H1 (cell line): ENCODE measurements around the gene RMRP. TPM values are rescaled to one million over a fixed set of nuclear protein-coding genes. Genes with fewer than 3 reads are reported as not detected.

Experiments
- CTCF ChIA-PET: fragments of 300-600 bp; sonication (Branson Sonifier 250); formaldehyde crosslinking; loops from one replicate; lab custom pipeline; 2021; ENCODE audit not compliant: partially characterized antibody; lab: Charles Lee
- POLR2A ChIA-PET: fragments of 300-600 bp; sonication (Branson Sonifier 250); formaldehyde crosslinking; loops from one replicate; lab custom pipeline; 2021; ENCODE audit warnings: inconsistent platforms; ENCODE audit not compliant: partially characterized antibody; lab: Charles Lee
- DNase-seq, 2 experiments: peaks; one replicate each; pipeline versions ENCODE4 v3.0.0 to v3.0.0-alpha.2; 2010 to 2022; ENCODE audit warnings: low spot score in 2 of 2, low read depth in 1 of 2, mixed read lengths in 1 of 2
- FAIRE-seq: peaks from 2 replicates; lab custom pipeline; 2011; peaks lifted over from hg19 to GRCh38; lab: Jason Lieb, UNC
- H2AFZ ChIP-seq: 2 replicates; pipeline ENCODE4 v1.8.1; 2012; ENCODE audit warnings: low read length, inconsistent platforms
- H2AK5ac ChIP-seq: 2 replicates; pipeline ENCODE4 v1.6.1; 2013; ENCODE audit warnings: low read depth, low read length
- H2BK120ac ChIP-seq: replicated peaks from 2 replicates; pipeline ENCODE3; 2013; ENCODE audit warnings: low read depth, low read length, inconsistent platforms
- H2BK12ac ChIP-seq: 2 replicates; pipeline ENCODE4 v1.6.1; 2013; ENCODE audit warnings: low read depth, low read length
- H2BK15ac ChIP-seq: 2 replicates; pipeline ENCODE4 v1.6.1; 2013; ENCODE audit warnings: low read length
- H2BK20ac ChIP-seq: 2 replicates; pipeline ENCODE4 v1.6.1; 2013; ENCODE audit warnings: low read length
- H2BK5ac ChIP-seq: 2 replicates; pipeline ENCODE4 v1.6.1; 2013; ENCODE audit warnings: low read depth, low read length
- H3K14ac ChIP-seq: 2 replicates; pipeline ENCODE4 v1.6.1; 2013; ENCODE audit warnings: inconsistent platforms; ENCODE audit not compliant: insufficient read length
- H3K18ac ChIP-seq: 2 replicates; pipeline ENCODE4 v1.6.1; 2013; ENCODE audit warnings: low read length; ENCODE audit errors: extremely low read depth
- H3K23ac ChIP-seq: 2 replicates; pipeline ENCODE4 v1.6.1; 2013; ENCODE audit warnings: inconsistent platforms; ENCODE audit not compliant: insufficient read length
- H3K23me2 ChIP-seq: 2 replicates; pipeline ENCODE4 v1.6.1; 2013; ENCODE audit warnings: low read depth, low read length
- H3K27ac ChIP-seq: 2 replicates; pipeline ENCODE4 v1.6.1; 2011; ENCODE audit warnings: low read depth, low read length, inconsistent platforms
- H3K27me3 ChIP-seq, 4 experiments: replicated peaks in 1 of 4; 1 replicate in 1 of 4; 2 replicates in 3 of 4; pipeline versions ENCODE4 v1.6.1 to v1.8.1; 2011 to 2013; ENCODE audit warnings: low read length in 3 of 4, mild to moderate bottlenecking in 3 of 4, inconsistent platforms in 2 of 4, mixed read lengths in 2 of 4, moderate library complexity in 1 of 4; ENCODE audit not compliant: control insufficient read depth in 3 of 4, insufficient read depth in 3 of 4; ENCODE audit errors: extremely low read depth in 1 of 4
- H3K36me3 ChIP-seq, 4 experiments: 2 replicates each; pipeline versions ENCODE4 v1.6.1 to v1.8.1; 2011 to 2013; ENCODE audit warnings: mild to moderate bottlenecking in 4 of 4, low read length in 3 of 4, moderate library complexity in 2 of 4, control low read depth in 1 of 4, inconsistent platforms in 1 of 4; ENCODE audit not compliant: insufficient read depth in 4 of 4, control insufficient read depth in 2 of 4
- H3K4ac ChIP-seq: replicated peaks from 2 replicates; pipeline ENCODE3; 2013; ENCODE audit warnings: low read length, low read depth, mixed read lengths, inconsistent platforms; ENCODE audit not compliant: insufficient read length
- H3K4me1 ChIP-seq, 4 experiments: replicated peaks in 1 of 4; 1 replicate in 1 of 4; 2 replicates in 3 of 4; pipeline versions ENCODE4 v1.6.1 to v1.8.1; 2011 to 2013; ENCODE audit warnings: low read length in 3 of 4, inconsistent platforms in 2 of 4, mixed read lengths in 1 of 4; ENCODE audit not compliant: insufficient read depth in 4 of 4, control insufficient read depth in 3 of 4
- H3K4me2 ChIP-seq, 2 experiments: 2 replicates each; pipeline versions ENCODE4 v1.6.1 to v1.8.1; 2011 to 2013; ENCODE audit warnings: low read depth in 2 of 2, low read length in 2 of 2, control low read depth in 1 of 2, inconsistent platforms in 1 of 2, mild to moderate bottlenecking in 1 of 2; ENCODE audit not compliant: insufficient read depth in 1 of 2
- H3K4me3 ChIP-seq, 4 experiments: fragments of 200-600, 300-600 bp in 1 of 4; sonication (generic), shearing (Covaris generic), sonication (Bioruptor Twin) in 1 of 4; 2 replicates each; pipeline versions ENCODE4 v1.5.1 to v1.8.1; 2011 to 2016; ENCODE audit warnings: low read length in 4 of 4, low read depth in 3 of 4, control low read depth in 2 of 4, inconsistent platforms in 2 of 4, mild to moderate bottlenecking in 2 of 4, mixed read lengths in 1 of 4, moderate library complexity in 1 of 4; ENCODE audit not compliant: insufficient read depth in 2 of 4; ENCODE audit errors: extremely low read depth in 1 of 4
- H3K56ac ChIP-seq: replicated peaks from 2 replicates; pipeline ENCODE3; 2013; ENCODE audit warnings: low read depth, mild to moderate bottlenecking, mixed read lengths, low read length, inconsistent platforms; ENCODE audit not compliant: insufficient read length
- H3K79me1 ChIP-seq: 2 replicates; pipeline ENCODE4 v1.6.1; 2013; ENCODE audit warnings: low read depth, low read length, control low read depth
- H3K79me2 ChIP-seq, 2 experiments: 2 replicates each; pipeline versions ENCODE4 v1.6.1 to v1.8.1; 2012 to 2013; ENCODE audit warnings: low read length in 2 of 2, mild to moderate bottlenecking in 2 of 2, inconsistent platforms in 1 of 2; ENCODE audit not compliant: insufficient read depth in 2 of 2, control insufficient read depth in 1 of 2
- H3K9ac ChIP-seq, 4 experiments: replicated peaks in 1 of 4; 1 replicate in 1 of 4; 2 replicates in 3 of 4; pipeline versions ENCODE4 v1.6.1 to v1.8.1; 2011 to 2013; ENCODE audit warnings: low read depth in 3 of 4, low read length in 3 of 4, control low read depth in 2 of 4, mild to moderate bottlenecking in 2 of 4, moderate library complexity in 2 of 4, inconsistent platforms in 1 of 4; ENCODE audit errors: extremely low read depth in 1 of 4
- H3K9me3 ChIP-seq, 2 experiments: 2 replicates each; pipeline versions ENCODE4 v1.6.1 to v1.8.1; 2012 to 2013; ENCODE audit warnings: mild to moderate bottlenecking in 2 of 2, moderate library complexity in 2 of 2, control low read depth in 1 of 2, inconsistent platforms in 1 of 2, low read depth in 1 of 2, low read length in 1 of 2, mixed read lengths in 1 of 2; ENCODE audit not compliant: insufficient read depth in 2 of 2
- H4K20me1 ChIP-seq, 2 experiments: replicated peaks in 1 of 2; 2 replicates each; pipeline versions ENCODE3 to v1.8.1; 2011 to 2013; ENCODE audit warnings: inconsistent platforms in 2 of 2, low read length in 2 of 2, mild to moderate bottlenecking in 1 of 2; ENCODE audit not compliant: insufficient read depth in 2 of 2, control insufficient read depth in 1 of 2
- H4K5ac ChIP-seq: 2 replicates; pipeline ENCODE4 v1.6.1; 2013; ENCODE audit warnings: low read length, low read depth, mixed read lengths, inconsistent platforms; ENCODE audit not compliant: insufficient read length
- H4K8ac ChIP-seq: 2 replicates; pipeline ENCODE4 v1.8.0; 2013; ENCODE audit warnings: mild to moderate bottlenecking, moderate library complexity, low read length, inconsistent platforms; ENCODE audit not compliant: insufficient read depth; ENCODE audit errors: extremely low read depth
- H4K91ac ChIP-seq: replicated peaks from 2 replicates; pipeline ENCODE3; 2013; ENCODE audit warnings: low read length, mixed read lengths, inconsistent platforms; ENCODE audit not compliant: insufficient read length
- CBX5 ChIP-seq: fragments of 300-800, 300-1000 bp; sonication (generic); IDR thresholded peaks from 2 replicates; pipeline ENCODE4 v1.7.1; 2016; ENCODE audit warnings: antibody characterized with exemption, low read length, low read depth
- EGR1 ChIP-seq: IDR thresholded peaks from 2 replicates; pipeline ENCODE4 v1.6.1; 2011; ENCODE audit warnings: low read depth, low read length, borderline replicate concordance
- HDAC2 ChIP-seq, 2 experiments: fragments of 300-600 bp in 1 of 2; sonication (generic) in 1 of 2; IDR thresholded peaks; 2 replicates each; pipeline ENCODE4 v1.6.1; 2011 to 2012; ENCODE audit warnings: low read depth in 2 of 2, low read length in 2 of 2, mild to moderate bottlenecking in 2 of 2, moderate library complexity in 2 of 2, borderline replicate concordance in 1 of 2, inconsistent platforms in 1 of 2
- NRF1 ChIP-seq: IDR thresholded peaks from 2 replicates; pipeline ENCODE4 v1.6.1; 2011; ENCODE audit warnings: mild to moderate bottlenecking, low read depth, low read length, improper control_type of control experiment
- POLR2A ChIP-seq, 2 experiments: IDR thresholded peaks; 1 replicate in 1 of 2; 2 replicates in 1 of 2; pipeline ENCODE4 v1.6.1; 2011; ENCODE audit warnings: low read depth in 2 of 2, low read length in 2 of 2, mild to moderate bottlenecking in 2 of 2; ENCODE audit errors: control extremely low read depth in 1 of 2
- RBBP5 ChIP-seq: IDR thresholded peaks from 2 replicates; pipeline ENCODE4 v1.7.1; 2012; ENCODE audit warnings: low read depth, mild to moderate bottlenecking, inconsistent platforms, low read length, moderate library complexity, borderline replicate concordance
- SIX5 ChIP-seq: IDR thresholded peaks from 2 replicates; pipeline ENCODE4 v1.6.1; 2011; ENCODE audit warnings: mild to moderate bottlenecking, low read depth, low read length
- SP1 ChIP-seq: IDR thresholded peaks from 2 replicates; pipeline ENCODE4 v1.6.1; 2011; ENCODE audit warnings: low read depth, low read length
- SP4 ChIP-seq: IDR thresholded peaks from 2 replicates; pipeline ENCODE4 v1.6.1; 2012; ENCODE audit warnings: low read length, inconsistent platforms
- TAF7 ChIP-seq: optimal IDR thresholded peaks from 2 replicates; pipeline ENCODE3; 2011; ENCODE audit warnings: low read depth, mild to moderate bottlenecking, inconsistent platforms, low read length, moderate library complexity, borderline replicate concordance
- TCF12 ChIP-seq: IDR thresholded peaks from 2 replicates; pipeline ENCODE4 v1.6.1; 2011; ENCODE audit warnings: low read depth, mild to moderate bottlenecking, low read length
- TEAD4 ChIP-seq: IDR thresholded peaks from 2 replicates; pipeline ENCODE4 v1.6.1; 2012; ENCODE audit warnings: low read depth, low read length, inconsistent platforms, mixed read lengths
- WGBS, 2 experiments: shearing (Covaris generic) in 1 of 2; methylation state at CpG; one replicate each; pipeline versions ENCODE4 v1.1.6 to v1.1.7; 2013 to 2015; ENCODE audit warnings: low lambda C conversion rate in 2 of 2, mixed read lengths in 2 of 2, inconsistent platforms in 1 of 2, low coverage in 1 of 2, missing lambda C conversion rate in 1 of 2; ENCODE audit not compliant: insufficient replicate concordance in 2 of 2, insufficient coverage in 1 of 2, insufficient read length in 1 of 2; ENCODE audit errors: extremely low coverage in 1 of 2, missing lambda C conversion rate in 1 of 2; 5-methylcytosine and 5-hydroxymethylcytosine counted together
- polyA plus RNA-seq, 7 experiments: library from polyadenylated mRNA; depleted of rRNA in 3 of 7; stranded (reverse) in 5 of 7; unstranded in 2 of 7; fragments of >200 nt in 5 of 7; fragments of 200-250 nt in 2 of 7; gene quantifications; 1 replicate in 5 of 7; 2 replicates in 1 of 7; 4 replicates in 1 of 7; pipeline versions ENCODE4 v1.2.1 to v1.2.3, GENCODE V29; 2011 to 2013; ENCODE audit warnings: missing spikeins in 2 of 7, mixed read lengths in 2 of 7
- total RNA-seq: library from RNA; stranded (reverse); fragmentation: NEBNext Ultra II Directional; extraction: Animal tissue kit (Norgen Biotek cat#: 25700); gene quantifications from 2 replicates; pipeline ENCODE4 v1.2.1, GENCODE V29; 2021

Gene RMRP
- total and polyA plus RNA-seq, 2 of the 8 experiments (the other 6 are each of a cell fraction or from before 2014, with no cell fraction given): 169 to 14,987 TPM

DNA sequence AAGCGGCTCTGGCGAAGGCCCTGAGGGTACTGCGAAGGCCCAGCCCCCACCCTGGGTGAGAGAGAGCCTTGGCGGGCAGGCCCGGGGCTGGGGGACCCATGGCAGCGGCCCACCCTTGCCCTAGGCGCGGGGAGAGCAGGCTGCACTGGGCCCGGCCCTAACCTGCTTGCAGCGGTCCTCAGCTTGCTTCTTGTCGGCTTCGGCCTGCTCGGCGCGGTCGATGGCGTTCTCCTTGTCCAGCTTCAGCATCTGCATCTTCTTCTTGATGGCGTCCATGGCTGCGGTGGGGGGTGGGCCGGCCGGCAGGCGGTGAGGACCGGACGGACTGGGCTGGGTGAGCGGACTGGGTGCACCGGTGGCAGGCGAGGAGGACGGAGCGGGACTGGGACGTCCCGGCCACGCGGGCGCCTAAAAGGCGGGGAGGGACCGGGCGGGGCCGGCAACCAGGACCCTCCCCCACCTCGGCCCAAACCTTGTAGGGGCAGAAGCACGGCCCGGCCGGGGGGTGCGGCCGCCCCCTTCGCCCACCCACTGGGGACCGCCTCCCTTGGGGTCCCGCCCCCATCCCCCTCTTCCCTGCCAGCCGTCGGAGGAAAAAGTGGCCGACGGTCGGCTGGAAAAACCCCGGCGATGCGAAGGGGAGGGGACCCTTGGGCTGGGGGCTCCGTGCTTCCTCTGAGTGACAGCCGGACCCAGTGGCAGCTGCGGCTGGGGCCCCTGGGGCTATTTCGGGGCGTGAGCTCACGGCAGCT is 31.9 kb upstream of the RMRP start, which contains the start of gene TPM2:
TPM2 (minus strand) TSS at position 384 of the 752 bp plus-strand sequence; CDS start at position 276, 108 bp downstream.
- peaks cover 12% of the 10 kb centered on the region for H3K23me2 ChIP-seq
- no peak for FAIRE-seq
- H3K4me2 ChIP-seq: peak within 1 kb of the TSS; percentile 84 to 90
- H3K23ac ChIP-seq: no peak within 1 kb of the TSS
- H3K79me1 ChIP-seq: peaks cover 2% of the 10 kb centered on the region; the same call in 1 of the 2 replicates
- WGBS, 2 experiments: 1% methylated on average over 34 of the region's 61 CpGs; no CpG with 5 or more reads in 1 of the 2 experiments
- no peaks in the 10 kb centered on the region for H3K27me3 ChIP-seq
- peak within 1 kb of the TSS; percentile 72 to 99 (median 82) for H3K4me3 ChIP-seq
- peak; percentile 66 to 84 for DNase-seq
- peak within 1 kb of the TSS; percentile 50; the same call in 1 of the 2 replicates for H2BK12ac ChIP-seq
- H2BK20ac ChIP-seq: no peak within 1 kb of the TSS
- H2AK5ac ChIP-seq: no peak within 1 kb of the TSS; the same call in 1 of the 2 replicates
- peaks cover 0 to 21% of the 10 kb centered on the region in 2 experiments; a peak in 2 of 4 replicates for H3K79me2 ChIP-seq
- peak within 1 kb of the TSS; percentile 86; the same call in 1 of the 2 replicates for H2BK5ac ChIP-seq
- peak within 1 kb of the TSS; percentile 64 for H3K56ac ChIP-seq
- ChIA-PET POLR2A (interaction anchor here (0.6 to 14.9 kb wide), 17 partner anchors 8 to 610 kb away, joined by 3 to 158 read pairs (median 6); partner anchors contain the start of genes ARHGEF39, CA9, CCDC107 and CREB3), CTCF (interaction anchor here (0.7 to 14.1 kb wide), 7 partner anchors 14 to 65 kb away, joined by 3 to 347 read pairs (median 29); partner anchors contain the start of genes ARHGEF39, CA9, CCDC107 and RMRP)
- H3K9me3 ChIP-seq: no peaks in the 10 kb centered on the region
- H3K36me3 ChIP-seq: peaks cover 6 to 17% (median 15%) of the 10 kb centered on the region in 4 experiments
- H2BK120ac ChIP-seq: no peak within 1 kb of the TSS
- peak within 1 kb of the TSS; percentile 62 for H4K91ac ChIP-seq
- H2BK15ac ChIP-seq: no peak within 1 kb of the TSS; the same call in 1 of the 2 replicates
- H4K5ac ChIP-seq: peak within 1 kb of the TSS; percentile 78
- H3K14ac ChIP-seq: no peak within 1 kb of the TSS
- peak within 1 kb of the TSS; percentile 25 to 76 (median 62) for H3K9ac ChIP-seq
- peaks cover 6 to 15% (median 8%) of the 10 kb centered on the region in 4 experiments; a peak in 6 of 7 replicates for H3K4me1 ChIP-seq
- no peak within 1 kb of the TSS for H2AFZ ChIP-seq
- peak within 1 kb of the TSS; percentile 54; the same call in 1 of the 2 replicates for H3K27ac ChIP-seq
- H3K4ac ChIP-seq: peak within 1 kb of the TSS; percentile 88
- peak within 1 kb of the TSS; percentile 97 for H4K8ac ChIP-seq
- H4K20me1 ChIP-seq: peaks cover 5 to 8% of the 10 kb centered on the region in 2 experiments
- peak within 1 kb of the TSS; percentile 93 for H3K18ac ChIP-seq
- no peak for TF ChIP-seq SIX5
- no peak for TF ChIP-seq TEAD4
- TF ChIP-seq SP1: no peak
- TF ChIP-seq TCF12: no peak
- no peak for TF ChIP-seq EGR1
- TF ChIP-seq POLR2A (IDR thresholded peaks at IDR 0.05; ENCODE audit: control extremely low read depth in 1 of 2, low read depth in 2 of 2, low read length in 2 of 2): peak in 1 of 2 experiments; percentile 86; a peak in 2 of 3 replicates
- TF ChIP-seq RBBP5: no peak
- TF ChIP-seq NRF1: no peak
- peak in 1 of 2 experiments; percentile 15; a peak in 1 of 4 replicates for TF ChIP-seq HDAC2 (IDR thresholded peaks at IDR 0.05; ENCODE audit: borderline replicate concordance in 1 of 2, low read depth in 2 of 2, low read length in 2 of 2)
- TF ChIP-seq CBX5: no peak
- peak; percentile 68 for TF ChIP-seq TAF7
- TF ChIP-seq SP4: no peak
